GM12891 (cell line): ENCODE results near the gene PPIG.

Source experiments
- POLR2A ChIP-seq: IDR thresholded peaks from 2 replicates; pipeline ENCODE4 v1.6.1; 2011; ENCODE audit warnings: low read depth, low read length, control low read depth
- SPI1 ChIP-seq: IDR thresholded peaks from 2 replicates; pipeline ENCODE4 v1.6.1; 2011; ENCODE audit warnings: low read depth, low read length, control low read depth
- TAF1 ChIP-seq: IDR thresholded peaks from 2 replicates; pipeline ENCODE4 v1.6.1; 2011; ENCODE audit warnings: low read depth, low read length, control low read depth

GRCh38 chr2:169561364-169561763 lies 22.8 kb upstream of the PPIG start:
- no peak for TF ChIP-seq SPI1
- no peak for TF ChIP-seq POLR2A
- TF ChIP-seq TAF1 = no peak
